NCI-H1694 (cell line): Measurements from ENCODE around the gene ST3GAL3.
"Not testable (repeated sequence)": the region's sequence is repeated elsewhere in the genome, so short reads cannot be mapped to it uniquely, and the experiment has no call there.

Experiments
- DNase-seq: peaks from one replicate; lab custom pipeline; 2025; lab: John Stamatoyannopoulos, UW

The ST3GAL3 gene

DNA sequence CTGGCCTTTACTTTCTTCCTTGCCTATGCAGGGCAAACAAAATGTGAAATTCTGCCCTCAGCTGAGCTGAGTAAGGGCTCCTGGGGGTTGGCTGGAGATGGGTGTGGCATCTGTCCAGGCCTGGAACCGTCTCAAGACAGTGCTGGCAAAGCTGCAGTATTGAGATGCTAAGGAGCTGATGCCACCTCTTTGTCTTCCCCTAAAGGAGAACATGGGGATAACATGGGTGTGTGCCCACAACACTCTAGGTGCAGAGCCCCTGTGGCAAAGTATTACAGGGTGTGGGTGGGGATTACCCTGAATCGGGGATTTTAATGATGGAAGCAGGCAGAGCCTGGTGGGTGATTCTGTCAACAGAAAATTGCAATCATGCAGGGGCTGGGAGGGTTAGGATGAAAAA, 2.5 kb upstream of the ST3GAL3 start:
- DNase-seq: no peak

DNA sequence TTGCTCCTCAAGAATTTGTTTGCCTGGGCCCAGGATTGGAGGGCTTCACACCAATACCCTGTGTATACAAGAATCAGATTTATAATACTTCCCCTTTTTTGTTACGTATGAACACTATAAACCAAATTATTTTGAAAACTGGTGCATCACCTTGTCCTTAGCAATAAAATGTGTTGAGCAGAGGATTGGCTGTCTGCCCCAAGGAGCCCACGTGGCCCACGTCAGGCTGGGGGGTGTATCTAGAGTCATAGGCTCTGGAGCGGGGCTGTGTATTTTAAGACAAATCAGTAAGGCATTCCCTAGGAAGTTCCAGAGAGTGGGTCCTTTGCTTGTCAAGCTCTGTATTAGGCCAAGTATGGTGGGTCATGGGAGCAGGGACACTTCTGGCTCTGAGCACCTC, 2.0 kb upstream of the ST3GAL3 start:
- DNase-seq: no peak

DNA sequence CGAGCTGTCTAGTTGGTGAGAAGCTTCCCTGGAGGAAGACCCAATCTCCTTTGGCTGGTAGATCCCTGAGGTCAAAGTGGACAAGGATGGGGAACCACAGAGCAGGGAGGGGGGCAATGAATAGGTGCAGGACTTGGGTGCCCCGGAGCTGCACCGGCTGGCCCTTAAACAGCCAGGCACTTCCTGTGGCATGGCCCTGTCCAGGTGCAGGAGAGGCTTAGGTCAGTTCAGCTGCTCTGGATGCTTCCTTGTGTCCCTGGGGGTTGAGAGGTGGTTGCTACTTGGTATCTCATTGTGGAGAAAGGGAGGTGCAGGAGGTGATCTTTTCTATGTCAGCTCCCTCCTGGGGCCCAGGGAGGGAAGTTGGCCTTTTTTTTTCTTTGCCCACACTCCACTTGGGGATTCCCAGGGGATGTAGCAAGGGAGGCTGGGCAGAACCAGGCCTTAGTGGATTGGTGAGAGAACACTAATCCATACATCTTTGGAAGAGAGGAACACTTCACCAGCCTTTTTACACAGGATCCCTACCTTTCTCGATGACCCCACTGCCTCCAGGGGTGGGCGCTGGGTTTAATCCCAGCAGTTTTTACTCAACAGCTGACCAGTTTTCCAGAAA, 1.2 kb upstream of the ST3GAL3 start:
- DNase-seq: no peak

DNA sequence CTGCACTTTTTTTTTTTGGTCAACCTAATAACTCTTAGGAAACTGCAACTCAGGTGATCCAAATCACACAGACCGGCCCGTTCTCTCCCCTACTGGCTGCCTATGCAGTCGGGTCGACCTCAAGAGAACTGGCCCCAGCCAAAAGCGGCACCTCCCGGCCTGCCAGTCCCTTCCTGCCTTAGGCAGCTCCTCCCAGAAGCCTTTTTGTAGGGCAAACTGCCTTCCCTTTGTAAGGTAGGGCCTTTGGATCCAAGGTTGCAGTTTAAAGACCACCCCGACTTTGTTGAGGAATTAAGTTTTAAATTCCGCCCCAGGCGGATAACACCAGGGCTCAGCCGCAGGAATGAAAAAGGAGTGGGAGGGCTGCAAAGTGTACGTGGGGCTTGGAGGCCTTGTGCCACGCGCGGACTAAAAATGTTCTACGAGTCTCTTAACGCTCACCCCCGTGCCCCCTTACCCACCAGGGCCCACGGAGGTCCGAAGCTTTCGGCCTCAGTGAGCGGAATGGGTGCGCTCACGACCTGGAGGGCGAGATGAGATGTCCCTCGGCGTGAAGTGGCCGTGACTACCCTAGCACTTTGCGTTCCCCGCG, 642 bp upstream of the ST3GAL3 start:
- DNase-seq: peak; percentile 13

DNA sequence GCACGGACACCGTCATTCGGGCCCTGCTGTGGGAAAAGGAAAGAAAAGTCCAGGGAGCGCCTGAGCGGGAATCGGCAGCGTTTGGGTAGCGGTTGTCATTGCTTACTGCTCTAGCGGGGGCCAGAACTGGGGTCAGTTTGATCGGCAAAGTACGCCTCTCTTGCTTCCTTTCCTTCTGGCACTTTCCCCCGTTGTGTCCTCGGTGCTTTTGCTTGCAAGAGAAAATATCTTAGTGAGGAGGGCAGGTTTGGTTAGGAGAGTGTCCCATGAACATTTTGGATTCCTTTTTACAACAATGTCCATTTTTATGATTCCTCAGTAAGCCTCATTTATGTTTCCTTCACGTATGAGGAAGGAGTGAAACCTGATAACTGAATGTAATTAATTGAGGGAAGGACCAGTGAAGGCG, 670 bp downstream of the ST3GAL3 start:
- peak; percentile 30 for DNase-seq

DNA sequence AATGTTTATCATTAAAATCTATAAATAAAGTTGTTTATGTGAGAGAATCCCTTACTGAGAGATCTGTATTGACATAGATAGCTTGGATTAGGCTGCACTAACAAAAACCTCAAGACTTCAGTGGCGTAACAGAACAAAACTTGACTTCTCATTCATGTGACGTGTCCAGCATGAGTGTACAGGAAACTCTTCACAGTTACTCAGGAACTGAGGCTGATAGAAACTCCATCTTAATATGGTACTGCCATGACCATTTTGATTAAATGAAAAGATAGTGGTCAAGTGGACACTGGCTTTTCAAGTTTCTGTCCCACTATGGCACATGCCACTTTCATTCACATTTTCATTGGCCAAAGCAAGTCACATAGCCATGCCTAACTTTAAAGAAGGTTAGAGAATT, 3.7 kb downstream of the ST3GAL3 start:
- DNase-seq: no peak

DNA sequence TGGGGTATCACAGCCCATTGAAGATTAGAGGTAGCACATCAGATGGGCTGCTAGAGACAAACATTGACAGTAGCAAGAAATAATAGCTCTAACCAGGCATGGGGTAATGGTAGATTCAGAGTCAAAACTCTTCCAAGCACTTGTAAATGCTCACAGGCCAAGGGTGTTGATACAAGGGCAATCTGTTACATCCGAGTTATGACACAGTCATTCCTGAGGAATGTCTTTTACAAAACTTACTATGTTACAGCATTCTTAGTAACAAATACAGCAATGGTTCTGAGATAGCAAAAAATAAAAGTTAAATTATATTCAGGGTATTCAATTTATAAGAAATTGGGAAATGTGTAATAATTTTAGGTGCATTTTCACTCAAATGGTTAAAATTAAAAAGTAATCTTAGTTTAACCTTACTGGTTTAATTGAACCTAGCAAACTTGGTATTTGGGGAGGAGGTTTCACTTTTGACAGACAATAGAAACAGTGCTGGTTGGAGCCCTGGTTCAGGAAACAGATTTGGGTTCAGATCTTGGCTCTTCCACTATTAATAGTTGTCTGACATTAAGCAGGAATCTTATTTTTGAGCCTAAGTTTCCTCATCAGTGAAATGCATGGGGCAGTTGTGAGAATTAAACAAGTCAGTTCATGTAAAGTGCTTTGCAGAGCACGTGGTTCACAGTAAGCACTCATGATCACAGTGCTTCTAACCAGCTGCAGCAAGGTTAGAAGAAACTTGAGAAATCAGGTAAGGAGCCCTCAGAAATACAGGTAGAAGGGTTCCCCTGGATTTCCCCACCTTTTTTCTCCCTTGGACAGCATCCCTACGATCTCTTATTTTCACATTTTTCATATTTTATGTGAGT, 4.4 kb downstream of the ST3GAL3 start:
- DNase-seq: no peak

DNA sequence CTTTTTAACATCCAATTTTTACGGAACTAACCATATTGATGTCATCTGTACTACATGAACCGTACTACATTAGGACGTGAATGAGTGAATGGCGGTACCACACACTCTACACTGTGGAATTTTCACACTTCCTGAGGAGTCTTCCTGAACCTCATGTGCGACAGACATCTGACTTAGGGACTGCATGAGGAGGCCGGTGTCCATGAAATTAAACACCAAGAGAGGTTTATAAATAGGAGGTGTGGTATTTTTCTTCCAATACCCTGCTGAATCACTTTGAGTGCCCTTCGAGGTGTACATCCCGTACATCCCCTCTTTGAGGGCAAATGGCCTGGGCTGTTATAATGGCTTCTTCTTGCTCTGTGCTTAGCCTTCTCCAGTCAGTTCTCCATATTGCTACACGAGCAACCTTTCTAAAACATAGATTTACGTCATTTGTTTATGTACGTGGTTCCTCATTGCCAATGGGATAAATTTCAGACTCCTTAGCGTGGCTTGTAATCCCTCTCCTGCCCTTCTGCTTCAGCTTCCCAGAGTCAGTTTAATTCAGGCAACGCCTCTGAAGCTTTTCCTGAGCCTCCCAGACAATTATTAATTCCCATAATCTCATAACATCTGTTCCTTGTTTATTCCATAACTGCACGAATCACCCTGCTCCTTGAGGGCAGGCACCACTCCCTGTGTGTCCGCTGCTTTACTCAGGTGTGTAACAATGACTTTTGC, 9.4 kb downstream of the ST3GAL3 start:
- DNase-seq: no peak

DNA sequence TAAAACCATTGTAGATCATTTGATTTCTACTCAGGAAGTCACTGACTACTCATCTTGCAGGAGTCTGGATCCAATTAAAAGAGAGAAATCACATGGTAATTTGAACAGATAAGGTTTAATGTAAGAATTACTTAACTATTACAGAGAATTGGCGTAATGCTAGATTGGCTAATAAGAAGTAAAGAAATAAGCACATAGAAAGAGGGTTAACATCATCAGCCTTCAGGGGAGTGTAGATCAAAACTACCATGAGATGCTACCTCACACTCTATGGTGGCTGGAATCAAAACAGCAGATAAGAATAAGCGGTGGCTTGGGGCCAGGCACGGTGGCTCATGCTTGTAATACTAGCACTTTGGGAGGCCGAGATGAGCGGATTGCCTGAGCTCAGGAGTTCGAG, 11.7 kb downstream of the ST3GAL3 start:
- DNase-seq: no peak

DNA sequence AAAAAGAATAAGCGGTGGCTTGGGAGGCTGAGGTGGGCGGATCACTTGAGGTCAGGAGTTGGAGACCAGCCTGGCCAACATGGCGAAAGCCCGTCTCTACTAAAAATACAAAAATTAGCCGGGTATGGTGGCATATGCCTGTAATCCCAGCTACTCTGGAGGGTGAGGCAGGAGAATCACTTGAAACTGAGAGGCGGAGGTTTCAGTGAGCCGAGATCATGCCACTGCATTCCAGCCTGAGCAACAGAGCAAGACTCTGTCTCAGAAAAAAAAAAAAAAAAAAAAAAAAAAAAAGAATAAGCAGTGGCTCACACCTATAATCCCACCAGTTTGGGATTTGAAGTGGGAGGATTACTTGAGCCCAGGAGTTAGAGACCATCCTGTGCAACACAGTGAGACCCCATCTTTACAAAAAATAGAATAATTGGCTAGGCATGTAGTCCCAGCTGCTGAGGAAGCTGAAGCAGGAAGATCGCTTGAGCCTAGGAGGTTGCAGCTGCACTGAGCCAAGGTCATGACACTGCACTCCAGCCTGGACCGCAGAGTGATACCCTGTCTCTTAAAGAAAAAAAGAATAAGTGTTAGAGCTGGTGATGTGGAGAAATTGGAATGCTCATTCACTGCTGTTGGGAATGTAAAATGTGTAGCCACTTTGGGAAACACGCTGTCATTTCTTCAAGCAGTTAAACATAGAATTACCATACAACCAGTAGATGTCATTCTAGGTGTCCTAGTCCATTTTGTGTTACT, 12.5 kb downstream of the ST3GAL3 start:
- not testable (repeated sequence) for DNase-seq

DNA sequence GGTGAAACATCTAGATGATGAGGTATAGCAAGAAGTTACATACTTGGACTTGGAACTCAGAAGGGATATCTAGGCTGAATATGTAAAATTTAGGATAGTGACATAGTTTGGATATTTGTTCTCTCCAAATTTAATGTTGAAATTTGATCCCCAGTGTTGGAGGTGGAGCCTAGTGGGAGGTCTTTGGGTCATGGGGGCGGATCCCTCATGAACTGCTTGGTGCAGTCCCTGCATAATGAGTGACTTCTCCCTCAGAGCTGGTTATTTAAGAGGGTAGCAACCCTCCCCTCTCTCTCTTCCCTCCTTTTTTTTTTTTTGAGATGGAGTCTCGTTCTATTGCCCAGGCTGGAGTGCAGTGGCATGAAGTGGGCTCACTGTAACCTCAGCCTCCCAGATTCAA, 15.5 kb downstream of the ST3GAL3 start:
- no peak for DNase-seq

DNA sequence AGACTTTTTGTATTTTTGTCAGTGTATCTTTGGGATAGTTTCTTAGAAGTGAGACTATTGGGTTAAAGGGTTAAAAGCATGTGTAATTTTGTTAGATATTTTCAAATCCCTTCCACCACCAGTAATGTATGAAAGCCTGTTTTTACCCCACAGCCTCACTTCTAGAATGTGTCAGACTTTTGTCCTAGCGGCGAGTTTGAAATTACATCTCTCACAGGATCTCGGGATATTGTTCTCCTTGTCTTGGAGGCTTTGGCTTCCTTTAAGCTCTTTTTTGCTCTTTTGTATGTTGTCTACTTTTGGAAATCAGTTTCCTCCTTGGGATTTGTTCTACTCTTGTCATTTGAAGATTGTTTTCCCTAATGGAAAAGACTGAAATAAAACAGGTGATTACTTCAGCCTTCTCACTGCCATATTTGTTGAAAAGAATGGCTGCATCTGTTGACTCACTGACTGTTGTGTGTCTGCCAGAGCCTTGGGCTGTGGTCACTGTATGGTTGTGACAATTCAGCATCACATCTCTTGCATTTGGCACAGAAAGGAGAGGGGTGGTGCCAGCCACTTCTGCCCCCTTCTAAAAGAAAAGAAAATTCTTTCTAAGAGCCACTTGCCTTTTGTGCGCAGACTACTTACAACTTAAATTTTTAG, 22.6 kb downstream of the ST3GAL3 start:
- no peak for DNase-seq

DNA sequence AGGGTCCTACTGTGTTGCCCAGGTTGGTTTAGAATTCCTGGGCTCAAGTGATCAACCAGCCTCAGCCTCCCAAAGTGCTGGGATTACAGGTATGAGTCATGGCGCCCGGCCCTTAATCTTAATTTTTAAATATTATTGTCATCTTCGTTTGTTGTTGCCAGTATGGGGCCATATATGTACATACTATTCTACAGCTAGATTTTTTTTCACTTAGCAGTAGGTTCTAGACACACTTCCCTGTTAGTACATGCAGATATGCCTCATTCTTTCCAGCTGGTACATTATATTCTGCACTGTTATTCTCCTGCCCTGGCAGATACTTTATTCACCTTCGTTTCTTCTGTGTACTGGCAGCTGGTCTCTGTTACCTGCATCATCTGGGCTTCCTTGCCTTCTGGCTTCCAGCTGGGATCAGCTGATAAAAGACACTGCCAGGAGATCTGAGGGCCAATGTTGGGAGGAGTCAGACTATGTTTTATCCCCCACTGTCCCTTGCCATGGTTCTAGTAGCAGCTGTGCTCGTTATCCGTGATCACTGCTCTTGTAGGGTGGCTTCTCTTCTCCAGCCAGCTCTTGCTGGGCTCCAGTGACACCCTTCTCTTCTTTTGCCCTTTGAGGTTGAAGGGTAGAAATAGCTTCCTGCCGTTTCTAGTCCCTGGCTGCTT, 24.7 kb downstream of the ST3GAL3 start:
- no peak for DNase-seq

DNA sequence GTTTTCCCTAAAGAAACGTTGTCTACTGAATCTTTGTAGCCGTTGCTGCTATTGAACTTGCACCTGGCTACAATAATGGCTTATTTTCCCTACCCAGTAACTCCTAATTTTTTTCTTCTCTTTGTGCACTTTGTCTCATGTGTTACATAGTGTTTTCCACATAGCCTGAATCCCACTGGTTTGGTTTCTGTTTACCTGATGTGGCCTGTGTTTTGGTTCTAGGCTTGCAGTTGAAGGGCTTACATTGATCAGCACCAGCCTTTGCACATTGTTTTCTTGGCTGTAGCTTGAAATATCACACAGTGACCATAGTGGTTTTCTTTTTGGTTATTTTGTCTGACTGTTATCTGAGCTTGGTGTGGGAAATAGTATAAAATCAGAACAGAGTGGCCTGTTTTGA, 29.5 kb downstream of the ST3GAL3 start:
- no peak for DNase-seq

DNA sequence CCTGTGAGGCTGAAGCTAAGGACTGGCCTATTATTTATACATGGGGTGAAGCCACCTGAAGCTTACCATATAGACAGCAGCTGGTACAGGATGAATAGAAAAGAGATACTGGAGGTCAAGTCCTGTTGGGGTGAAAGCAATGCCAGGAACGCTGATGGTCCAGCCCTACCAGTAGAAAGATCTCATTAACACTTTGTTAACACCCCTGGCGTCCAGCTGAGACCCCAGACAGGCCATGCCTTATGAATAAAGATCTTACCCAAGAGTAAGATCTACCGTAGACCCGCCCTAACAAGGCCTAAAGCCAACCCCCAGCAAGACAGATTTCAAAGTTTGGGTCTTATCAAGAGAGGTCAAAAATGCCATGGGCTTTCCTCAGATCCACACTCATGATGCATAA, 34.7 kb downstream of the ST3GAL3 start:
- no peak for DNase-seq

DNA sequence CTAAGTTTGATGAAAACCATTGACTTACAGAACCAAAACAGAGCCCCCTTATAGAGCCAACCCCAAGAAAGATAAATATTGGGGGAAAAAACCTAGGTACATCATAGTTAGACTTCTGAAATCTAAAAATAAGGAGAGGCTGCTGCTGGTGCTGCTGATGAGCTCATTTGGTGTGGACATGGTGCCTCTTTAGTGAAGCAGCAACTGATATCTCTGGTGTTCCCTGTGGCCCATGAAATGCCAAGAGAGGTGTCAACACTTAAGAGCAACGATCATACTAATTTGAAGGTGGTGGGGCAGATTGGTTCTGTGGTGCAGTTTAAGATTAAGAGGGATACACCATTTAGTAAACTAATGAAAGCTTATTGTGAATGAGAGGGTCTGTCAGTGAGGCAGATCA, 35.9 kb downstream of the ST3GAL3 start:
- no peak for DNase-seq

DNA sequence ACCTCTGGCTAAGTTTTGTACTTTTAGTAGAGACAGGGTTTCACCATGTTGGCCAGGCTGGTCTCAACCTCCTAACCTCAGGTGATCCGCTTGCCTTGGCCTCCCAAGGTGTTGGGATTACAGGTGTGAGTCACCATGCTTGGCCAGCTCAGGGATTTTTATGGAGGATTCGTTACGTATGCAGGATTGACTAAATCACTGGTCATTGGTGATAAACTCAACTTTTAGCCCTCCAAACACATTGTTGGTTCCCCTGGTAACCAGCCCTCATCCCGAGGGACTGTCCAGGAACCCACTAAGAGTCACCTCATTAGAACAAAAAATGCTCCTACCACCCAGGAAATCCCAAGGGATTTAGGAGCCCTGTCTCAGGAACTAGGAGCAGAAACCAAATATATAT, 40.4 kb downstream of the ST3GAL3 start:
- DNase-seq: no peak

DNA sequence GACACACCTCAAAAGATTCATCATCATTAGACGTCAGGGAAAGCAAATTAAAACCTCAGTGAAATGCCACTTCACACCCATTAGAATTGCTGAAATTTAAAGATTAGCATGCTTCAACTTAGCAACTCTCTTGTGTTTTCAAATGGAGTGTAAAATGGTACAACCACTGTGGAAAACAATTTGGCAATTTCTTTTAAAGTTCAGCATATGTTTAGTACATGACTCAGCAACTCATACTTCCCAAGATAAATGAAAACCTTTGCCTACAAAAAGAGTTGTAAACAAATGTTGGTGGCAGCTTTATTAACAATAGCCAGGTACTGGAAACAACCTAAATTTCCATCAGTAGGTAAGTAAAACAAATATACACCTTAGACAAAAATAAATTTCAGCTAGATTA, 42.7 kb downstream of the ST3GAL3 start:
- no peak for DNase-seq

DNA sequence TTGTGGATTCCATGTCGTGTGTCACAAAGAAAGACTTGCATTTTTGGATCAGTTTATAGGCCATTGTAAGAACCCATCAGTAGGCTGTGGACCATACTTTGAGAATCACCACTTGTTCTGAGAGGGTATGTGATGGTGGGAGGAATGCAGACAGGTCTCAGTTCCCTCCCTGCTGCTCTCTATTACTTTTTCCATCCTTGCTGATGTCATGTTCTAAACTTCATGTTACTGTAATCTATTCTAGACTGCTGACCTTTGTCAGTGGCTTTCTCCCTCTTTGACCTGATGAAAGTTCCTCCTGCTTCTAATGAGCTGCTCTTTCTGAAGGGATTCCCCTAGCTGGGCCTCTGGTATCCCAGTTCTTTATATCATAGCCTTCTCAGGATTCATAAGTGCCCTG, 46.1 kb downstream of the ST3GAL3 start:
- DNase-seq: no peak

DNA sequence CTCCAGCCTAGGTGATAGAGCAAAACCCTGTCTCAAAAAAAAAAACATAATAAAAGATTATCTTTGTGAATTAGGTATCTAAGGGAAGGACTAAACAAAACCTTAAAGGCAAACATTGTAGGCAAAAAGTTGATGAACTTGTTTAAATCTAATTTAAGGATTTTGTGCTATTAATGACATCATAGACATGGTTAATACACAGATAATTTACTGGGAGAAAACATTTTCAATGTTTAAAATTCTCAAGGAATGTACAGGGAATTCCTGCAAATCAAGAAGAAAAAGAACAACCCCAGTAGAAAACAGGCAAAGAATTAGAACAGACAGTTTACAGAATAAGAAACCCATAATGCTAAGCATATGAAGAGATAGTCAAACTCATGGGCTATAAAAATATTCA, 47.6 kb downstream of the ST3GAL3 start:
- no peak for DNase-seq
